SK-N-SH (cell line): ENCODE results near the gene TRAF2. TPM values are rescaled to one million over a fixed set of nuclear protein-coding genes. Genes with fewer than 3 reads are reported as not detected.
A peak's percentile ranks its signal among the peaks of the same experiment; 100 is the strongest.

Source experiments
- ELF1 ChIP-seq: IDR thresholded peaks from 2 replicates; pipeline ENCODE4 v1.4.0; 2012
- EZH2phosphoT487 ChIP-seq: fragments of 200-600 bp; sonication (generic); IDR thresholded peaks from 2 replicates; pipeline ENCODE4 v1.6.1; 2017; ENCODE audit warnings: low read depth, mixed run types, mild to moderate bottlenecking, antibody characterized with exemption, moderate library complexity, borderline replicate concordance
- FOXM1 ChIP-seq: IDR thresholded peaks from 2 replicates; pipeline ENCODE4 v1.4.0; 2012; ENCODE audit warnings: low read depth, mild to moderate bottlenecking
- GATA2 ChIP-seq: sonication (generic); formaldehyde crosslinking; IDR thresholded peaks from 2 replicates; pipeline ENCODE4 v1.5.0; 2020; ENCODE audit warnings: mild to moderate bottlenecking, missing genetic modification reagents
- JUND ChIP-seq: IDR thresholded peaks from 2 replicates; pipeline ENCODE4 v1.4.0; 2012
- NRF1 ChIP-seq: IDR thresholded peaks from 2 replicates; pipeline ENCODE4 v1.6.1; 2012; ENCODE audit warnings: low read depth, mild to moderate bottlenecking, low read length
- RCOR1 ChIP-seq: fragments of 150-350 bp; IDR thresholded peaks from 2 replicates; pipeline ENCODE4 v1.6.1; 2017; ENCODE audit warnings: antibody characterized with exemption, low read length
- RFX5 ChIP-seq: IDR thresholded peaks from 2 replicates; pipeline ENCODE4 v1.6.1; 2012; ENCODE audit warnings: mild to moderate bottlenecking, improper control_type of control experiment, low read length
- RXRA ChIP-seq: IDR thresholded peaks from 2 replicates; pipeline ENCODE4 v1.4.0; 2012; ENCODE audit warnings: low read depth, mild to moderate bottlenecking, borderline replicate concordance
- SMC3 ChIP-seq: IDR thresholded peaks from 2 replicates; pipeline ENCODE4 v1.6.1; 2012; ENCODE audit warnings: low read depth, low read length, improper control_type of control experiment
- TAF1 ChIP-seq: IDR thresholded peaks from 2 replicates; pipeline ENCODE4 v1.6.1; 2012; ENCODE audit warnings: low read depth, mild to moderate bottlenecking, low read length, moderate library complexity, borderline replicate concordance
- YY1 ChIP-seq: IDR thresholded peaks from 2 replicates; pipeline ENCODE4 v1.4.0; 2012; ENCODE audit warnings: low read depth, mild to moderate bottlenecking
- polyA plus RNA-seq, 3 experiments: library from polyadenylated mRNA; depleted of rRNA; stranded (reverse); fragments of >200 nt; gene quantifications; 2 replicates each; pipeline ENCODE4 v1.2.3, GENCODE V29; 2012
- TF ChIP-seq, protein P1 (sequence below): fragments of 200-600 bp; sonication (generic); IDR thresholded peaks from 2 replicates; pipeline ENCODE4 v1.6.1; 2017; ENCODE audit warnings: antibody characterized with exemption, mild to moderate bottlenecking, moderate library complexity
- TF ChIP-seq, protein P2 (sequence below): IDR thresholded peaks from 2 replicates; pipeline ENCODE4; 2012
- TF ChIP-seq, protein P3 (sequence below): IDR thresholded peaks from 2 replicates; pipeline ENCODE4 v1.6.1; 2012; ENCODE audit warnings: mild to moderate bottlenecking, low read depth, low read length, moderate library complexity

TRAF2 gene
- polyA plus RNA-seq, 1 of the 3 experiments (the other 2 are of a cell fraction): 15.4 TPM

DNA sequence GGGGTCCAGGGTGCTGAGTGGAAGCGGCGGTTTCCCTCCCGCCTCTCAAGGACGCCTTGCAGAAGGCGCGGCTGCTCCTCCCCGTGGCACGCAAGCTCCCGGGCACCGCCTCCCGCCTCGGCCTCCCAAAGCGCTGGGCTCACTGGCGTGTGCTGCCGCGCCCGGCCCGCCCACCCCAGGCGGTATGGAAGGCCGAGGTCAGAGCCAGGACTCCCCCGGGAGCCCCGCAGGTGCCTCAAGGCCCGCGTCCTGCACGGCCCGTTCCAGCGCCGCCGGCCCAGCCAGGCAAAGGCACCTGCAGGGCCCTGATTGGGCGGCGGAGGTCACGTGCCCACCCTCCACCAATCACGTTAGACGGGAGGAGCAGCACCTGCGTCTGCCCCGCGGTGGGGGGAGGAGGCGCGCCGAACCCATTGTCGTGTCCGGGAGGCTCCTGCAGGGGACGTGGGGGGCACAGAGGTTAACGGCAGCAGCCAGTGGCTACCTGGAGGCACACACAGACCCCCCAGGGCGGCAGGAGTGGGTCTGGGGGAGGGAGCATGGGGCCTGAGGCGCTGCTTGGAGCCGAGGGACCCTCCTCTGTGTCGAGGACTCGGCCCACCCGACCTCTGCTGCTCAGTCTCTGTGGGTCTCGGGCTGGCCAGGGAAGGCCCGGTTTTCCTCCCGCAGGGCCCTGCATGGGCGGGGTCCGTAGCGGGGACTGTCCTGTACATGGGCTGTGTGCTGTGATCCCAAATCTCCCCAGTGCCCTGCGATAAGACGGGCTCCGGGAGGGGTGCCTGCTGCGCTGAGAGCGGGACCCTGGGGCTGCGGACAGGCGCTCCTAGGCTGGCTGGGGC lies 63.7 kb downstream of the TRAF2 start (continued):
- no peak for TF ChIP-seq ELF1
- TF ChIP-seq, protein P1, sequence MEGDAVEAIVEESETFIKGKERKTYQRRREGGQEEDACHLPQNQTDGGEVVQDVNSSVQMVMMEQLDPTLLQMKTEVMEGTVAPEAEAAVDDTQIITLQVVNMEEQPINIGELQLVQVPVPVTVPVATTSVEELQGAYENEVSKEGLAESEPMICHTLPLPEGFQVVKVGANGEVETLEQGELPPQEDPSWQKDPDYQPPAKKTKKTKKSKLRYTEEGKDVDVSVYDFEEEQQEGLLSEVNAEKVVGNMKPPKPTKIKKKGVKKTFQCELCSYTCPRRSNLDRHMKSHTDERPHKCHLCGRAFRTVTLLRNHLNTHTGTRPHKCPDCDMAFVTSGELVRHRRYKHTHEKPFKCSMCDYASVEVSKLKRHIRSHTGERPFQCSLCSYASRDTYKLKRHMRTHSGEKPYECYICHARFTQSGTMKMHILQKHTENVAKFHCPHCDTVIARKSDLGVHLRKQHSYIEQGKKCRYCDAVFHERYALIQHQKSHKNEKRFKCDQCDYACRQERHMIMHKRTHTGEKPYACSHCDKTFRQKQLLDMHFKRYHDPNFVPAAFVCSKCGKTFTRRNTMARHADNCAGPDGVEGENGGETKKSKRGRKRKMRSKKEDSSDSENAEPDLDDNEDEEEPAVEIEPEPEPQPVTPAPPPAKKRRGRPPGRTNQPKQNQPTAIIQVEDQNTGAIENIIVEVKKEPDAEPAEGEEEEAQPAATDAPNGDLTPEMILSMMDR: no peak
- no peak for TF ChIP-seq RFX5
- TF ChIP-seq JUND: no peak
- TF ChIP-seq RCOR1: peak; percentile 34
- TF ChIP-seq, protein P2, sequence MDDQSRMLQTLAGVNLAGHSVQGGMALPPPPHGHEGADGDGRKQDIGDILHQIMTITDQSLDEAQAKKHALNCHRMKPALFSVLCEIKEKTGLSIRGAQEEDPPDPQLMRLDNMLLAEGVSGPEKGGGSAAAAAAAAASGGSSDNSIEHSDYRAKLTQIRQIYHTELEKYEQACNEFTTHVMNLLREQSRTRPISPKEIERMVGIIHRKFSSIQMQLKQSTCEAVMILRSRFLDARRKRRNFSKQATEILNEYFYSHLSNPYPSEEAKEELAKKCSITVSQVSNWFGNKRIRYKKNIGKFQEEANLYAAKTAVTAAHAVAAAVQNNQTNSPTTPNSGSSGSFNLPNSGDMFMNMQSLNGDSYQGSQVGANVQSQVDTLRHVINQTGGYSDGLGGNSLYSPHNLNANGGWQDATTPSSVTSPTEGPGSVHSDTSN: no peak
- TF ChIP-seq, protein P3, sequence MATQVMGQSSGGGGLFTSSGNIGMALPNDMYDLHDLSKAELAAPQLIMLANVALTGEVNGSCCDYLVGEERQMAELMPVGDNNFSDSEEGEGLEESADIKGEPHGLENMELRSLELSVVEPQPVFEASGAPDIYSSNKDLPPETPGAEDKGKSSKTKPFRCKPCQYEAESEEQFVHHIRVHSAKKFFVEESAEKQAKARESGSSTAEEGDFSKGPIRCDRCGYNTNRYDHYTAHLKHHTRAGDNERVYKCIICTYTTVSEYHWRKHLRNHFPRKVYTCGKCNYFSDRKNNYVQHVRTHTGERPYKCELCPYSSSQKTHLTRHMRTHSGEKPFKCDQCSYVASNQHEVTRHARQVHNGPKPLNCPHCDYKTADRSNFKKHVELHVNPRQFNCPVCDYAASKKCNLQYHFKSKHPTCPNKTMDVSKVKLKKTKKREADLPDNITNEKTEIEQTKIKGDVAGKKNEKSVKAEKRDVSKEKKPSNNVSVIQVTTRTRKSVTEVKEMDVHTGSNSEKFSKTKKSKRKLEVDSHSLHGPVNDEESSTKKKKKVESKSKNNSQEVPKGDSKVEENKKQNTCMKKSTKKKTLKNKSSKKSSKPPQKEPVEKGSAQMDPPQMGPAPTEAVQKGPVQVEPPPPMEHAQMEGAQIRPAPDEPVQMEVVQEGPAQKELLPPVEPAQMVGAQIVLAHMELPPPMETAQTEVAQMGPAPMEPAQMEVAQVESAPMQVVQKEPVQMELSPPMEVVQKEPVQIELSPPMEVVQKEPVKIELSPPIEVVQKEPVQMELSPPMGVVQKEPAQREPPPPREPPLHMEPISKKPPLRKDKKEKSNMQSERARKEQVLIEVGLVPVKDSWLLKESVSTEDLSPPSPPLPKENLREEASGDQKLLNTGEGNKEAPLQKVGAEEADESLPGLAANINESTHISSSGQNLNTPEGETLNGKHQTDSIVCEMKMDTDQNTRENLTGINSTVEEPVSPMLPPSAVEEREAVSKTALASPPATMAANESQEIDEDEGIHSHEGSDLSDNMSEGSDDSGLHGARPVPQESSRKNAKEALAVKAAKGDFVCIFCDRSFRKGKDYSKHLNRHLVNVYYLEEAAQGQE: no peak
- TF ChIP-seq SMC3: no peak; the same call in 1 of the 2 replicates
- TF ChIP-seq RXRA: no peak
- no peak for TF ChIP-seq TAF1
- no peak for TF ChIP-seq FOXM1
- no peak for TF ChIP-seq EZH2phosphoT487
- no peak for TF ChIP-seq GATA2 (CRISPR knock-in tag)
- no peak for TF ChIP-seq YY1
- 0 out of 2 replicates have a peak, but pooled peaks have one; percentile 7 for TF ChIP-seq NRF1
